ENCODE results near the gene GMCL1. TPM values are rescaled to one million over a fixed set of nuclear protein-coding genes. Genes with fewer than 3 reads are reported as not detected.
A peak's percentile ranks its signal among the peaks of the same experiment; 100 is the strongest.

The GMCL1 gene
- total and polyA plus RNA-seq, 2 experiments from 2014 or later, result 13.2 to 46.5 TPM

DNA sequence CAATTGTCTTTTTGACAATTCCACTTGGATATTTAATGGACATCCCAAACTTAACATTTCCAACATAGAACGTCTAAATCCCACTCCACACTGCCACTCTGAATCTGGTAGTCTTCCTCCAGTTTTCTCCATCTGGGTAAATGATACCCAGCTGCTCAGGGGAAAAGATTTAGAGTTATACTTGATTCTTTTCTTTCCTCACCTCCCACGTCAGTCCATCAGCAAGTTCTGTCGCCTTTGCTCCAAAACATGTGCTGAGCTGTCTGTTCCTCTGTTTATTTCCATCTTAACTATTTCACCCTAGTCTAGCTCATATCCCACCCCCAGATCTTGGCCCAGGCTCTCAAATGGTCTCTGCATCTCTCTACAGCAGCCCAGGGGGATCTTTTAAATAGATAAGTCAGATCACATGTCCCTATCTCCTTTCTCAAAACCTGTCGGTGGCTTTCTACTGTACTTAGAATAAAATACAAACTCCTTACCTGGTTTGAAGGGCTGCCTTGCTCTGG is 43.4 kb upstream of the GMCL1 start:
- TF ChIP-seq, protein P1, sequence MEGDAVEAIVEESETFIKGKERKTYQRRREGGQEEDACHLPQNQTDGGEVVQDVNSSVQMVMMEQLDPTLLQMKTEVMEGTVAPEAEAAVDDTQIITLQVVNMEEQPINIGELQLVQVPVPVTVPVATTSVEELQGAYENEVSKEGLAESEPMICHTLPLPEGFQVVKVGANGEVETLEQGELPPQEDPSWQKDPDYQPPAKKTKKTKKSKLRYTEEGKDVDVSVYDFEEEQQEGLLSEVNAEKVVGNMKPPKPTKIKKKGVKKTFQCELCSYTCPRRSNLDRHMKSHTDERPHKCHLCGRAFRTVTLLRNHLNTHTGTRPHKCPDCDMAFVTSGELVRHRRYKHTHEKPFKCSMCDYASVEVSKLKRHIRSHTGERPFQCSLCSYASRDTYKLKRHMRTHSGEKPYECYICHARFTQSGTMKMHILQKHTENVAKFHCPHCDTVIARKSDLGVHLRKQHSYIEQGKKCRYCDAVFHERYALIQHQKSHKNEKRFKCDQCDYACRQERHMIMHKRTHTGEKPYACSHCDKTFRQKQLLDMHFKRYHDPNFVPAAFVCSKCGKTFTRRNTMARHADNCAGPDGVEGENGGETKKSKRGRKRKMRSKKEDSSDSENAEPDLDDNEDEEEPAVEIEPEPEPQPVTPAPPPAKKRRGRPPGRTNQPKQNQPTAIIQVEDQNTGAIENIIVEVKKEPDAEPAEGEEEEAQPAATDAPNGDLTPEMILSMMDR (IDR thresholded peaks at IDR 0.05; ENCODE audit: low read depth, low read length), result no peak
- no peaks in the 10 kb centered on the region for H3K27me3 ChIP-seq
- H3K4me3 ChIP-seq, result no peak overlapping the region
- H3K9me3 ChIP-seq (ENCODE audit: low read depth), result no peaks in the 10 kb centered on the region
- no peaks in the 10 kb centered on the region for H3K36me3 ChIP-seq
- no peak for DNase-seq (ENCODE audit: low read depth in 1 of 2, low spot score in 1 of 2)
- H3K27ac ChIP-seq, result no peak overlapping the region
- H3K4me1 ChIP-seq (ENCODE audit: low read depth), result peaks cover 27% of the 10 kb centered on the region

DNA sequence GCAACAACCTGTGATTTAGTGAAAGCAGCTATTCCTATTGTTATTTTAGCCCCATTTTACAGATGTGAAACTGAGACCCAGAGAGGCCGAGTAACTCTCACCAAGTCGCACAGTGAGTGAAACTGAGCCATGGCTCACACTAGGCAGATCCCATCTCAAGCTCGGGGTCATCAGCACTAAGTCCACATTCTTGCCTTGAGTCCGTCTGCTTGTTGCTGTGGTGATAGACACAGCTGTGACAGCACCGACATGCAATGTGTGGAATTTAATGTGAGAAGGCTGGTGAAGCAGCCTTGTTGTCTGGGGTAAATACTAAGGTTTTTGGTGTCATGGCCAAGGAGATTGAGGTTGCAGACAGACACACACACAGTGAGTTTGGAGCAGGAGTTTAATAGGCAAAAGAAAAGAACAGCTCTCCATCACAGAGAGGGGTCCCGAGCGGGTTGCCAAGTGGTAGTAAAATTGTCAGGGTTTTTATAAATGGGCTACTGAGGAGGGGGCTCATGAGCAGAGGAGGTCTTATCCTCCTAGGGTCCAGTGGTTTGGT is 40.2 kb upstream of the GMCL1 start:
- Histone ChIP-seq H3K36me3 (no peaks in the 10 kb centered on the region), H3K27me3 (no peaks in the 10 kb centered on the region), H3K4me1 (ENCODE audit: low read depth) (peaks cover 23% of the 10 kb centered on the region), H3K9me3 (ENCODE audit: low read depth) (no peaks in the 10 kb centered on the region), H3K4me3 (no peak overlapping the region), H3K27ac (peak overlapping the region; percentile 86)
- TF ChIP-seq, protein P1 (IDR thresholded peaks at IDR 0.05; ENCODE audit: low read depth, low read length), result no peak
- DNase-seq (ENCODE audit: low read depth in 1 of 2, low spot score in 1 of 2), result peak in 1 of 2 donors; percentile 82

DNA sequence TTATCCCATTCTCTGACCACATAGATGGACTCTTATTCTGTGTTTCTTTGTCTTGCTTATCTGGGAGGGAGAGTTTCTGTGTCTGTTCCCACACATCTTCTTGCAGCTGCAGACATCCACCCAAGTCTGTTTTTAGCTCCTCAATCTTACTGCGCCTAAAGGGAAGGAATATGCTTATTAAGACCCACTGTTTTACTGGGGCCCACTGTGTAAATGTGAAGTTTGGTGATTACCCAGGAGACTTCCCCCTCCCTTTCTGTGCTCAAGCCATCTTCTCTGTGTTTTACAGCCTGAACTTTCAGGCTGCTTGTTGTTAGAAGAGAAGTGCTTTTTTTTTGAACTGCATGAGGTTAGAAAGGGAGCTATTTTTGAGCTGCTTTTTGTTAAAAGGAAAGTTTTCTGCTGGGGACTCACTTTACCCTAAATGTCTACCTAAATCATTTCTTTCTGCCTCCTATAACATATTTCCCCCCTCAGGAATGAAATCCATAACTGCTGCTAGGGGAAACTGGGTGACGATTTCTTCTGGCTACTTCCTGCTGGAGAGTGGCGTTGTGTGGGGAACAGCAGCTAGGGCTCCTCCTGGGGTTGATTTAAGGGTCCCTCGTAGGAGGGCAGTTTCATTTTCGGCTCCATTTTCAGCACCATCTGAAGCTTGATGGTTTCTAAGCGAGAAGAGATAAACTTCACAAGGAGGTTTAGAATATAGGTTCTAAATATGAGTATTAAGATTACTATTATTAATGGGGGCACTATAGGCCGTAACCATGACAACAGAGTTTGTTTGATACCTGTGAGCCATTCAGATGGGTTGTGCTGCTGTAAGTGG is 39.5 kb upstream of the GMCL1 start:
- H3K27ac ChIP-seq, result peak overlapping the region; percentile 86

DNA sequence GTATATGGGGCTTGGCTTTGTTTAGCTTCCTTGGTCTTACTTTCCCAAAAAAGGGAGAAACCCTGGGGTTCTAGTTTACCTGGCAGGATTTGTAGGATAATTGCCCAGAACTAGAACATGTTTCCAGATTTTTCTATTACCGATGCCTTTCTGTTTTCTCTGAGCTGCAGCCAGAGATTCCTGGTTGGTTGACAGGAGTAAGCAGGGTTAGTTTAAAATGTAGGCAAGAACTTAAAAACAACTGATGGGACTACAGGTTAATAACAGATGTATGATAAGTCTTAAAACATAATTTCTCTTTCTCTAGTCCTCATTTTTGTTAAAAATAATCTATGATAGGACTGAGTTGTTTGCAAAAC is 38.9 kb upstream of the GMCL1 start:
- TF ChIP-seq, protein P1 (IDR thresholded peaks at IDR 0.05; ENCODE audit: low read depth, low read length), result no peak
- H3K27me3 ChIP-seq, result no peaks in the 10 kb centered on the region
- peak overlapping the region; percentile 86 for H3K27ac ChIP-seq
- DNase-seq (ENCODE audit: low read depth in 1 of 2, low spot score in 1 of 2), result no peak
- H3K9me3 ChIP-seq (ENCODE audit: low read depth), result no peaks in the 10 kb centered on the region
- no peaks in the 10 kb centered on the region for H3K36me3 ChIP-seq
- peaks cover 23% of the 10 kb centered on the region for H3K4me1 ChIP-seq (ENCODE audit: low read depth)
- no peak overlapping the region for H3K4me3 ChIP-seq

More for the DNA sequence above, 39.5 kb upstream of the GMCL1 start:
- H3K9me3 ChIP-seq (ENCODE audit: low read depth), result no peaks in the 10 kb centered on the region
- DNase-seq (ENCODE audit: low read depth in 1 of 2, low spot score in 1 of 2), result peak in 1 of 2 donors; percentile 42
- H3K36me3 ChIP-seq, result no peaks in the 10 kb centered on the region
- TF ChIP-seq, protein P1 (IDR thresholded peaks at IDR 0.05; ENCODE audit: low read depth, low read length), result no peak
- H3K27me3 ChIP-seq, result no peaks in the 10 kb centered on the region
- H3K4me3 ChIP-seq, result no peak overlapping the region
- H3K4me1 ChIP-seq (ENCODE audit: low read depth), result peaks cover 23% of the 10 kb centered on the region

DNA sequence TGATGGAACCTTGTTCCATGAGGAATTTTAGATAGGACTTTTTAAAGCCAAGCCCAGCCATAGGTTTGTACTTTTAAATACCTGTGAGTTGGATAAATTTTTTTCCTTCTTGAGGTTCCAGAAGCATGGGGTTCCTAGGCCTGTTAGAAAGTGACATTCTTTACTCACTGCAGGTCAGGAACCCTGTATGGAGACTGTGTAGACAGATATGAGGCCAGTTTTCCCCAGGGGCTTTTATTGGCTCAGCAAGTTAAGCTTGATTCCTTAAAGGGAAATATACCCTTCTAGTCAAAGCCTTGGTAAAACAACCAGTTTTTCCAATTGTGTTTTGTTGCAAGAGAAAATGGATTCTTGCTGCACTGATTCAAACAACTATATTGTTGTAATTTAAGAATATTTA is 38.4 kb upstream of the GMCL1 start:
- DNase-seq (ENCODE audit: low read depth in 1 of 2, low spot score in 1 of 2), result peak in 1 of 2 donors; percentile 61
- Histone ChIP-seq H3K9me3 (ENCODE audit: low read depth) (no peaks in the 10 kb centered on the region), H3K4me1 (ENCODE audit: low read depth) (peaks cover 23% of the 10 kb centered on the region), H3K4me3 (no peak overlapping the region), H3K27ac (peak overlapping the region; percentile 86), H3K36me3 (no peaks in the 10 kb centered on the region), H3K27me3 (no peaks in the 10 kb centered on the region)
- TF ChIP-seq, protein P1 (IDR thresholded peaks at IDR 0.05; ENCODE audit: low read depth, low read length), result no peak
